ENCODE measurements around the gene VWCE.
"Not testable (repeated sequence)": the region's sequence is repeated elsewhere in the genome, so short reads cannot be mapped to it uniquely, and the experiment has no call there.

VWCE gene

GRCh38 chr11:61212202-61212601, 82.9 kb downstream of the VWCE start:
- not testable (repeated sequence) for DNase-seq (ENCODE audit: low read depth)

GRCh38 chr11:61211327-61211952, 83.7 kb downstream of the VWCE start:
- DNase-seq (ENCODE audit: low read depth) = not testable (repeated sequence)

- DNase-seq (ENCODE audit: low read depth) = not testable (repeated sequence)
Observed at GRCh38 chr11:61210629-61211028, 84.5 kb downstream of the VWCE start.

All from activated T-helper 9 cell treated with anti-CD3 and anti-CD28 coated beads, Interleukin-2, amount 50 U/mL, for 16 hours (primary cell).